Measurements from ENCODE around the gene MESP1. TPM values are rescaled to one million over a fixed set of nuclear protein-coding genes. Genes with fewer than 3 reads are reported as not detected.

Gene MESP1
- total RNA-seq, 1 experiment from 2014 or later, result 0.26 TPM

GRCh38 chr15:89743594-89743993 lies 7.5 kb downstream of the MESP1 start:
- no peak for DNase-seq (ENCODE audit: low read depth in 1 of 2, low spot score in 2 of 2)
- H3K4me3 ChIP-seq, result no peak overlapping the region

DNA sequence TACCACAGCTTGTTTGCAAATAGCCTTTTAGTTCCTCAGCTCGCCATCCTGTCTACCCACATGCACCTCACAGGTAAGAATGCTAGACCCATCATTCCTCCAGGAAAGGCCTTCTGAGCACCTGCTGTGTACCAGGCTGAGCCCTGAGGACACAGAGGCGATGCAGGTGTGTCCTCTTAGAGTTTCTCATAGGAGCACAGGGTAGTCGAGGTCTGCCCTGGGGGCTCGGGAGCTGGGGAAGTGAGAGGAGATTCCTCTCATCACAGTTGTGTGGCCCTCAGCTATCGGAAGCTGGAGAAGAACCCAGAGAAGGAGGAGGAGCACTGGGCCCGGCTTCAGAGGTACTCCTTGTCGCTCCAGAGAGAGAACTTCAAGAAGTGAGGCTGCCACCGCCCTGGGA lies 8.0 kb downstream of the MESP1 start:
- Histone ChIP-seq H3K36me3 (no peaks in the 10 kb centered on the region), H3K4me3 (no peak overlapping the region), H3K27me3 (replicated peaks) (no peaks in the 10 kb centered on the region), H3K4me1 (replicated peaks) (no peaks in the 10 kb centered on the region), H3K9me3 (replicated peaks) (no peaks in the 10 kb centered on the region), H3K27ac (no peak overlapping the region)
- no peak for DNase-seq (ENCODE audit: low read depth in 1 of 2, low spot score in 2 of 2)

More at GRCh38 chr15:89743594-89743993, 7.5 kb downstream of the MESP1 start:
- Histone ChIP-seq H3K4me1 (replicated peaks) (no peaks in the 10 kb centered on the region), H3K27me3 (replicated peaks) (no peaks in the 10 kb centered on the region), H3K27ac (no peak overlapping the region), H3K9me3 (replicated peaks) (no peaks in the 10 kb centered on the region), H3K36me3 (no peaks in the 10 kb centered on the region)

- no peak overlapping the region for H3K27ac ChIP-seq
- no peaks in the 10 kb centered on the region for H3K9me3 ChIP-seq (replicated peaks)
- no peak overlapping the region for H3K4me3 ChIP-seq
- peaks cover 1% of the 10 kb centered on the region; the same call in 1 of the 2 replicates for H3K27me3 ChIP-seq (replicated peaks)
- peak; percentile 62 to 63 for DNase-seq (ENCODE audit: low read depth in 1 of 2, low spot score in 2 of 2)
- H3K4me1 ChIP-seq (replicated peaks), result no peaks in the 10 kb centered on the region
- no peaks in the 10 kb centered on the region for H3K36me3 ChIP-seq
Measured at GRCh38 chr15:89740137-89740536, 10.9 kb downstream of the MESP1 start.

DNA sequence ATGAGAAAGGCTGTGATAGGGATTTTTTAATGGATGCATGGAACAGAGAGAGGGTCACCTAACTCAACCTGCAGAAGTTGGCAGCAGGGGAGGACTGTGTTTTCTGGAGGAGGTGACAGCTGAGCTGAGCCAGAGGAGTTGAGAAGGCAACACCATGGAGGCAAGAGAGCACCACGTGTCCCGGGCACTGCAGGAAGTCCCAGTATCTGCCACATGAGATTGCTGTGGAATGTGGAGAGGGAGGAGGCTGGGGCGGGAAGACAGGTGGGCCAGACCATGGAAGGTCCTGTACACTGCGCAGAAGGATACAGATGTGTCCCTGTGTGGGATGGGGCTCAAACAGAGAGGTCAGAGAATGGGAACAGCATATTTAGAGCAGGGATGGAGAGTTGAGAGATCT lies 15.3 kb downstream of the MESP1 start:
- no peaks in the 10 kb centered on the region for H3K4me1 ChIP-seq (replicated peaks)

DNA sequence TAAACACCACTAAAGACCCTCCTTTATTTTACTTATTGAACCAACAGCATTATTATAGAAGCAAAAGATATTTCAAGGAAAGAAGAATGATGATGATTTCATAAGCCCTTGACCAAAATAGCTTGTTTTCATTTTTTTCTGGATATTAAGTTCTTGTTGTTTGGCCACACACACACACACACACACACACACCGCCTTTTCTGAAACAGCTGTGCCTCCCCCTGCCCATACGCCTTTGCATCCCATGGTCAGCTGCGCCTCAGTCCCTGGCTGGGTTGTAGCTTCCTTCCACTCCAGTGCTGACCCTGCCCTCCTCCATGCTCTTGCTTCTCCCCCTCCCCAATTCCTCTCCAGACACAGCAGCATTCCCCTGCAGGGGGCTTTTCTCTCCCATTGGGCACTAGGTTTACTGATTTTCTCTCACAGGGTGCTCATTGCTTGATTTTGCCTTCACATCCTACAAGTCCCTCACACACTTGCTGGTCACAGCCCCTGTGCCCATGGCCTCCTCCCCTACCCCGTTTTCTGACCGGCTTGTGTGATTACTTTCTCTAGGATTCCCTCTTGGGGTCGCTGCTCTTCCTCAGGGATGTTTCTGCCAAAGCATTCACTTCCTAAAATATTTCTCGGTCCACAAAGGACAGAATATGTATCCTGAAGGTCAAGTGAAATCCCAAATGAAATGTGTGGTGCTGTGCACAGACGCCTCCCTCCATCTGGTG lies 18.4 kb downstream of the MESP1 start:
- Histone ChIP-seq H3K36me3 (no peaks in the 10 kb centered on the region), H3K4me3 (no peak overlapping the region), H3K4me1 (replicated peaks) (no peaks in the 10 kb centered on the region), H3K27ac (no peak overlapping the region), H3K27me3 (replicated peaks) (peaks cover 11% of the 10 kb centered on the region; the same call in 1 of the 2 replicates), H3K9me3 (replicated peaks) (no peaks in the 10 kb centered on the region)
- DNase-seq (ENCODE audit: low read depth in 1 of 2, low spot score in 2 of 2), result no peak

More for the DNA sequence above, 15.3 kb downstream of the MESP1 start:
- H3K27ac ChIP-seq, result no peak overlapping the region
- H3K4me3 ChIP-seq, result no peak overlapping the region
- H3K9me3 ChIP-seq (replicated peaks), result no peaks in the 10 kb centered on the region
- no peaks in the 10 kb centered on the region for H3K36me3 ChIP-seq
- no peak for DNase-seq (ENCODE audit: low read depth in 1 of 2, low spot score in 2 of 2)
- H3K27me3 ChIP-seq (replicated peaks), result peaks cover 11% of the 10 kb centered on the region; the same call in 1 of the 2 replicates

DNA sequence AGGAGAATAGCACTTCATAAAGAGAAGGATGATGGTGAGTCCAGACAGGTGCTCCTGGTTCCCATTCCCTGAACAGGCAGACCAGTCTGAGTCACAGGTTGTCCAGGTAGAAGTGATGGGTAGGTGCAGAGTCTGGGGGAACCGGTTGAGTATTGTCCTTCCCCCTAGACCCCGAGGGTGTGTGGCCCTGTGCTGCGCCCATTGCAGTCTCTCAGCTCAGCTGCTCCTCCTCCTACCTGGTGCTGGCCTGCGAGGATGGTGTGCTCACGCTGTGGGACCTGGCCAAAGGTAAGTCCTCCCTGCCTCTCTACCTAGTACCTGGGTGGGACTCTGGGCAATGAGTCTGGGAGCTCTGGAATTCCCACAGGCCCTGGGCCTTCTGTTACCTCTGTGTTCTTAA lies 19.8 kb downstream of the MESP1 start:
- H3K27me3 ChIP-seq (replicated peaks), result peaks cover 11% of the 10 kb centered on the region; the same call in 1 of the 2 replicates
- no peaks in the 10 kb centered on the region for H3K9me3 ChIP-seq (replicated peaks)
- H3K27ac ChIP-seq, result no peak overlapping the region
- no peaks in the 10 kb centered on the region for H3K36me3 ChIP-seq
- no peak overlapping the region for H3K4me3 ChIP-seq
- DNase-seq (ENCODE audit: low read depth in 1 of 2, low spot score in 2 of 2), result no peak
- H3K4me1 ChIP-seq (replicated peaks), result no peaks in the 10 kb centered on the region

GRCh38 chr15:89728254-89728653 lies 22.8 kb downstream of the MESP1 start:
- DNase-seq (ENCODE audit: low read depth in 1 of 2, low spot score in 2 of 2), result no peak
- Histone ChIP-seq H3K4me3 (no peak overlapping the region), H3K36me3 (no peaks in the 10 kb centered on the region), H3K27me3 (replicated peaks) (0 out of 2 replicates have a peak, but pooled peaks cover 4% of the 10 kb centered on the region), H3K27ac (no peak overlapping the region), H3K4me1 (replicated peaks) (no peaks in the 10 kb centered on the region), H3K9me3 (replicated peaks) (no peaks in the 10 kb centered on the region; the same call in 1 of the 2 replicates)

- Histone ChIP-seq H3K4me1 (replicated peaks) (no peaks in the 10 kb centered on the region), H3K36me3 (no peaks in the 10 kb centered on the region), H3K27me3 (replicated peaks) (peaks cover 16% of the 10 kb centered on the region; the same call in 1 of the 2 replicates), H3K9me3 (replicated peaks) (no peaks in the 10 kb centered on the region; the same call in 1 of the 2 replicates), H3K4me3 (no peak overlapping the region), H3K27ac (no peak overlapping the region)
- DNase-seq (ENCODE audit: low read depth in 1 of 2, low spot score in 2 of 2), result no peak
Measured at GRCh38 chr15:89725064-89725463, 26.0 kb downstream of the MESP1 start.

DNA sequence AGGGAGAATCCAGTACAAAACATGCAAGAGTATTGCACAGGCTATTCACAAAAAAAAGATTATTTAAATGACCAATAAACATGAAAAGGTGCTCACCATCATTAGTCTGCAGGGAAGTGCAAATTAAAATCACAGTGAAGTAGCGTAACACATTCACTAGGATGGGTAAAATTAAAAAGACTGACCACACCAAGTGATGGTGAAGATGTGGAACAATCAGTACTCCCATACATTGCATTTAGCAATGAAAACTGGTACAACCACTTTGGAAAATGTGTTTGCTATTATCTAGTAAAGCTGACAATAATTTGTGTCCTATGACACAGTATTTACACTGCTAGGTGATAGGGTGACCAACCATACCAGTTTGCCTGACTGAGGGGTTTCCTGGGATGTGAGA lies 26.4 kb downstream of the MESP1 start:
- DNase-seq (ENCODE audit: low read depth in 1 of 2, low spot score in 2 of 2), result no peak
- Histone ChIP-seq H3K36me3 (no peaks in the 10 kb centered on the region), H3K27me3 (replicated peaks) (peaks cover 16% of the 10 kb centered on the region; the same call in 1 of the 2 replicates), H3K4me1 (replicated peaks) (no peaks in the 10 kb centered on the region), H3K27ac (no peak overlapping the region), H3K9me3 (replicated peaks) (no peaks in the 10 kb centered on the region; the same call in 1 of the 2 replicates), H3K4me3 (no peak overlapping the region)

GRCh38 chr15:89723031-89723430 lies 28.0 kb downstream of the MESP1 start:
- no peaks in the 10 kb centered on the region for H3K36me3 ChIP-seq
- peaks cover 16% of the 10 kb centered on the region; the same call in 1 of the 2 replicates for H3K27me3 ChIP-seq (replicated peaks)
- no peaks in the 10 kb centered on the region; the same call in 1 of the 2 replicates for H3K9me3 ChIP-seq (replicated peaks)
- no peak overlapping the region for H3K27ac ChIP-seq
- DNase-seq (ENCODE audit: low read depth in 1 of 2, low spot score in 2 of 2), result no peak
- H3K4me1 ChIP-seq (replicated peaks), result no peaks in the 10 kb centered on the region
- no peak overlapping the region for H3K4me3 ChIP-seq

DNA sequence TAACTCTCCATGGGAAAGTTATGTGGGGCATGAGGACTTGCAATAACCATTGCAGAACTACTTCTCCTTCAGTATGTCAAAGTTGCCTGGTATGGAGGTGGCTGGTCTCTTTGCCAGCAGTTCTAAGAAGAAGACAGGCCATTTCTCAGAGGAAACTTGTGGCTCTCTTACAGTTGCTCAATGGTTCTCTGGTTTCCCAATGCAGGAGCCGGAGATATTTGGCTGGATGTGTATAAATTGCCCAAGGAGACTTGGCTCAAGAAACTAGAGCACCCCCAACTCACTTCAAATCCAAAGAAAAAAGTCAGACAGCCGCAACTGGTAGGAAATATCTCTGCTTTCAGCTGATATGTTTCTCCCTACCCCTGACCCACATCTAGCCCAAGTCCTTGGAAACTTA lies 36.3 kb downstream of the MESP1 start:
- H3K4me3 ChIP-seq, result no peak overlapping the region
- H3K27ac ChIP-seq, result no peak overlapping the region
- H3K36me3 ChIP-seq, result no peaks in the 10 kb centered on the region
- no peaks in the 10 kb centered on the region for H3K4me1 ChIP-seq (replicated peaks)
- H3K9me3 ChIP-seq (replicated peaks), result no peaks in the 10 kb centered on the region
- no peak for DNase-seq (ENCODE audit: low read depth in 1 of 2, low spot score in 2 of 2)
- peaks cover 14% of the 10 kb centered on the region for H3K27me3 ChIP-seq (replicated peaks)

GRCh38 chr15:89707577-89707976 lies 43.5 kb downstream of the MESP1 start:
- H3K27me3 ChIP-seq (replicated peaks), result peaks cover 19% of the 10 kb centered on the region
- no peaks in the 10 kb centered on the region for H3K4me1 ChIP-seq (replicated peaks)
- no peak overlapping the region for H3K4me3 ChIP-seq
- no peak for DNase-seq (ENCODE audit: low read depth in 1 of 2, low spot score in 2 of 2)
- no peaks in the 10 kb centered on the region for H3K36me3 ChIP-seq
- H3K27ac ChIP-seq, result no peak overlapping the region
- H3K9me3 ChIP-seq (replicated peaks), result no peaks in the 10 kb centered on the region

DNA sequence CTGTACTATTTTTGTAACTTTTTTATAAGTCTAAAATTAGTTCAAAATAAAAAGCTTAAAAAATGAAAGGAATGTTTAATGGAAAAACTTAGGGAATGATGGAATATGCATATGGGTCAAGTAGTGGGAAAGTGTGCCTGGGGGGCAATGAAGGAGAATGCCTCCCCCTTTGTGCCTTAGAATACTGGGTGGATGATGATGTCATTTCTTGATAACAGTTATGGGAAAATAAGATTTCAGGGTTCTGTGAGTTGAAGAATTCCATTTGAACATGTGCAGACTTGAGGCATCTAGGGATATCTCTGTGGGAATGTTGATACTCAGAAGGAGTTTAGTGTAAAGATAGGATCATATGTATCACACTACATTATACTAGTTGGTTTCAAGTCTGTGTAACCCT lies 46.6 kb downstream of the MESP1 start:
- Histone ChIP-seq H3K36me3 (no peaks in the 10 kb centered on the region), H3K4me1 (replicated peaks) (no peaks in the 10 kb centered on the region), H3K27me3 (replicated peaks) (peaks cover 10% of the 10 kb centered on the region), H3K9me3 (replicated peaks) (no peaks in the 10 kb centered on the region), H3K4me3 (no peak overlapping the region), H3K27ac (no peak overlapping the region)
- no peak for DNase-seq (ENCODE audit: low read depth in 1 of 2, low spot score in 2 of 2)

Data from SJSA1 (cell line).